Stimulated activated CD4-positive, alpha-beta T cell treated with anti-CD3 and anti-CD28 coated beads, Interleukin-12 subunit alpha, Interleukin-12 subunit beta, amount 100 ng/mL, for 48 hours (primary cell): ENCODE data around the gene ZRANB3.

Experiments
- DNase-seq, 3 donors: peaks; one replicate each; pipeline ENCODE4 v3.0.0-alpha.2; 2020; ENCODE audit warnings: low read depth in 2 of 3, low spot score in 1 of 3

The ZRANB3 gene

GRCh38 chr2:135182601-135183000 lies 348.4 kb downstream of the ZRANB3 start:
- DNase-seq: no peak

- DNase-seq: no peak
Observed at GRCh38 chr2:135182190-135182589, 348.8 kb downstream of the ZRANB3 start.

- DNase-seq: no peak
Observed at GRCh38 chr2:135179689-135180088, 351.3 kb downstream of the ZRANB3 start.

- no peak for DNase-seq
Observed at GRCh38 chr2:135175177-135175576, 355.8 kb downstream of the ZRANB3 start.

GRCh38 chr2:135174810-135175093 lies 356.3 kb downstream of the ZRANB3 start:
- DNase-seq: no peak

GRCh38 chr2:135174049-135174809 lies 356.8 kb downstream of the ZRANB3 start:
- DNase-seq: no peak

GRCh38 chr2:135169900-135170753 lies 360.9 kb downstream of the ZRANB3 start:
- DNase-seq: no peak

- DNase-seq: no peak
Observed at GRCh38 chr2:135168204-135168856, 362.7 kb downstream of the ZRANB3 start.

GRCh38 chr2:135167273-135167672 lies 363.7 kb downstream of the ZRANB3 start:
- DNase-seq: no peak

GRCh38 chr2:135164431-135164830 lies 366.6 kb downstream of the ZRANB3 start:
- no peak for DNase-seq

- no peak for DNase-seq
Observed at GRCh38 chr2:135163901-135164300, 367.1 kb downstream of the ZRANB3 start.

- DNase-seq: no peak
Observed at GRCh38 chr2:135163306-135163705, 367.7 kb downstream of the ZRANB3 start.

- no peak for DNase-seq
Observed at GRCh38 chr2:135162786-135163185, 368.2 kb downstream of the ZRANB3 start.

GRCh38 chr2:135162377-135162776 lies 368.6 kb downstream of the ZRANB3 start:
- no peak for DNase-seq

GRCh38 chr2:135159191-135159590 lies 371.8 kb downstream of the ZRANB3 start:
- no peak for DNase-seq

GRCh38 chr2:135157856-135158255 lies 373.2 kb downstream of the ZRANB3 start:
- DNase-seq: no peak

- DNase-seq: no peak
Observed at GRCh38 chr2:135154962-135155361, 376.1 kb downstream of the ZRANB3 start.

GRCh38 chr2:135152361-135152760 lies 378.7 kb downstream of the ZRANB3 start:
- no peak for DNase-seq

GRCh38 chr2:135151615-135152014 lies 379.4 kb downstream of the ZRANB3 start:
- DNase-seq: no peak

GRCh38 chr2:135150725-135151124 lies 380.3 kb downstream of the ZRANB3 start:
- no peak for DNase-seq

- DNase-seq: no peak
Observed at GRCh38 chr2:135149251-135149650, 381.8 kb downstream of the ZRANB3 start.

- DNase-seq: no peak
Observed at GRCh38 chr2:135144343-135144742, 386.7 kb downstream of the ZRANB3 start.
